Fibroblast of villous mesenchyme (primary cell): ENCODE data around the gene SELENOH. TPM values are rescaled to one million over a fixed set of nuclear protein-coding genes. Genes with fewer than 3 reads are reported as not detected.

Experiments used
- DNase-seq: peaks from one replicate; pipeline ENCODE4 v3.0.0-alpha.2; 2010; ENCODE audit warnings: low read depth
- H3K4me3 ChIP-seq: 2 replicates; pipeline ENCODE4 v1.5.1; 2011; ENCODE audit warnings: low read depth, mild to moderate bottlenecking, low read length
- CTCF ChIP-seq: IDR thresholded peaks from 2 replicates; pipeline ENCODE4 v1.5.1; 2012; ENCODE audit warnings: low read depth, mild to moderate bottlenecking, low read length; ENCODE audit not compliant: insufficient read depth
- small RNA-seq: library from RNA; depleted of rRNA; stranded (forward); fragments of <200 nt; gene quantifications from one replicate; pipeline ENCODE3, GENCODE V24; 2012
- total RNA-seq: library from RNA; depleted of rRNA; stranded (reverse); fragments of >200 nt; gene quantifications from 2 replicates; pipeline ENCODE4 v1.2.3, GENCODE V29; 2012

The SELENOH gene
- total RNA-seq, 1 donor: 66.9 TPM

GRCh38 chr11:57787920-57788702 is 46.8 kb downstream of the SELENOH start:
- TF ChIP-seq CTCF: no peak
- no peak overlapping the region for H3K4me3 ChIP-seq
- peak; percentile 58 for DNase-seq

- DNase-seq: no peak
- no peak for TF ChIP-seq CTCF
- no peak overlapping the region for H3K4me3 ChIP-seq
Observed at GRCh38 chr11:57788703-57789088, 47.4 kb downstream of the SELENOH start.

- TF ChIP-seq CTCF: no peak
- DNase-seq: no peak
- H3K4me3 ChIP-seq: no peak overlapping the region
Observed at GRCh38 chr11:57791321-57792059, 50.2 kb downstream of the SELENOH start.

- no peak for TF ChIP-seq CTCF
- no peak overlapping the region for H3K4me3 ChIP-seq
- DNase-seq: peak; percentile 48
Observed at GRCh38 chr11:57792060-57792541, 50.8 kb downstream of the SELENOH start.

GRCh38 chr11:57792870-57793269 is 51.6 kb downstream of the SELENOH start:
- no peak for DNase-seq
- no peak for TF ChIP-seq CTCF
- no peak overlapping the region for H3K4me3 ChIP-seq

Small RNAs within 50 kb of the gene (small RNA-seq; reads per million reads assigned to genes)
- gene AP001931.1 (not detected), gene TMX2-CTNND1 (not detected)

Other genes starting within 250 kb of the SELENOH start
- 6.0 and 9.3 TPM in 2 replicates for gene SLC43A1, start 225.8 kb upstream of the SELENOH start, total RNA-seq
- 27.7 and 39.3 TPM in 2 replicates for gene TIMM10, start 210.7 kb upstream of the SELENOH start, total RNA-seq
- gene SMTNL1, start 203.9 kb upstream of the SELENOH start, total RNA-seq: not detected in 2 replicates
- 60.9 and 73.0 TPM in 2 replicates for gene UBE2L6, start 173.8 kb upstream of the SELENOH start, total RNA-seq
- 10.8 and 21.9 TPM in 2 replicates for gene SERPING1, start 143.8 kb upstream of the SELENOH start, total RNA-seq
- gene YPEL4, start 91.6 kb upstream of the SELENOH start, total RNA-seq: 0.43 and 0.64 TPM in 2 replicates
- gene CLP1, start 83.7 kb upstream of the SELENOH start, total RNA-seq: 16.4 and 19.0 TPM in 2 replicates
- 39.0 and 59.6 TPM in 2 replicates for gene ZDHHC5, start 73.4 kb upstream of the SELENOH start, total RNA-seq
- 11.2 and 14.2 TPM in 2 replicates for gene MED19, start 29.3 kb upstream of the SELENOH start, total RNA-seq
- gene TMX2, start 28.9 kb upstream of the SELENOH start, total RNA-seq: 62.8 and 79.9 TPM in 2 replicates
- gene BTBD18, start 10.3 kb downstream of the SELENOH start, total RNA-seq: not detected in 2 replicates
- gene CTNND1, start 20.3 kb downstream of the SELENOH start, total RNA-seq: 153 and 199 TPM in 2 replicates